Hematopoietic multipotent progenitor cell treated with erythropoietin and hydrocortisone succinate and interleukin-3 and kit ligand, for 4 days (in vitro differentiated cells): Measurements from ENCODE around the gene CDKAL1.
"Not testable (repeated sequence)": the region's sequence is repeated elsewhere in the genome, so short reads cannot be mapped to it uniquely, and the experiment has no call there.

ENCODE experiments used
- DNase-seq: peaks from one replicate; pipeline ENCODE4 v3.0.0-alpha.2; 2015

Gene CDKAL1

DNA sequence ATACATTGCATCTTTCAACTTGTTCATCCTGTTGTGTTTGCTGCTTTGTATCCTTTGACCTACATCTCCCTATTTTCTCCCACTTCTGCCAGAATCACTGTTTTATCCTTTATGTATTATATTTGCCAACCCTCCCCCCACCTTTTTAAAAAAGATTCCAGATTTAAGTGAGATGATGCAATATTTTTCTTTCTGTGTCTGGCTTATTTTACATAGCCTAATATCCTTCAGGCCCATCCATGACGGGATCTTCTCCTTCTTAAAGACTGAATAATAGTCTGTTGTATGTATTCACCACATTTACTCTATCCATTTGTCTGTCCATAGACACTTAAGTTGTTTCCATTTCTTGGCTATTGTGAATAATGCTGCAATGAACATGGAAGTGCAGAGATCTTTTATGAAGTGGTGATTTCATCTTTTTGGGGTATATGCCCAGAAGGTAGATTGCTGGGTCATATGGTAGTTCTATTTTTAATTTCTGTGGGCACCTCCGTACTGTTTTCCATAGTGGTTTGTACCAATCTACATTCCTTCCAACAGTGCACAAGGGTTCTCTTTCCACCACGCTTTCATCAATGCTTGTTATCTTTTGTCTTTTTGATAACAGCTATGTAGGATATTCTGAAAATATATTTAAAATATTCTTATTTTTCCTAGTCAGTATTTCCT is 181.0 kb downstream of the CDKAL1 start:
- DNase-seq, result no peak

DNA sequence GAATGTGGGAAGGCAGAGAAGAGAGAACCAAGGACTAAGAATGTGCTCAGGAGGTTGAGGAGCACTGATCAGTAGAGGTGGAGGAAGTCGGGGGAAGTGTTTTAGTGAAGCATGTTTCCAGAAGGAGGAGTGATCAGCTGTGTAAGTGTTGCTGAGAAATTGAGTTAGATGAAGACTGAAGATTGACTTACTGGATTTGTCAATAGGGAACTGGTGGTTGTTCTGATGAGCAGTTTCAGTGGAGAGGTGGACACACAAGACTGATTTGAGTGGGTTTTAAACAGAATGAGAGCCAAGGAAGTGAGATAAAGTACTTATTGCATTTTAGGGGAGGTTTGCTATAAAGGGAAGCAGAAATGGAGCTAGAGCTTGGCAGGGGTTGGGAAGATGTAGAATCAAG is 182.6 kb downstream of the CDKAL1 start:
- no peak for DNase-seq

DNA sequence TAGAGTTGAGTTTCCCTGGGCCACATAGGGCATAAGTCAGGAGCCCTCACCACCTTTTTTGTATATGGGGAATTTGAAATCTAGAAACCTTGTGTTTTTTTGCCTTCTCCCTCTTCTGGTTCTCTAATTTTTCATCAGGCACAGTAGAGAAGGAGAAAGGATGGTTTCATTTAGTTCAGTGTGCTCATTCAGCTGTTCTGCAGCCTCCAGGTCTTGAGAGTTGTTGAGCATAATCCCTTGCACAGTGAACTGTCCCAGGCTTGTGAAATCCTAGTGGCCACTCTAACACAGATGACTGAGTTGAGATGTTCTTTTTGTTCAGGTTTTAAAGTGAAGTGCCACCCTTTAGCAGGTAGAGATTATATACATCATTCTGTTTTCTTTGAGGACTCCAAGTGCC is 183.5 kb downstream of the CDKAL1 start:
- peak; percentile 10 for DNase-seq

DNA sequence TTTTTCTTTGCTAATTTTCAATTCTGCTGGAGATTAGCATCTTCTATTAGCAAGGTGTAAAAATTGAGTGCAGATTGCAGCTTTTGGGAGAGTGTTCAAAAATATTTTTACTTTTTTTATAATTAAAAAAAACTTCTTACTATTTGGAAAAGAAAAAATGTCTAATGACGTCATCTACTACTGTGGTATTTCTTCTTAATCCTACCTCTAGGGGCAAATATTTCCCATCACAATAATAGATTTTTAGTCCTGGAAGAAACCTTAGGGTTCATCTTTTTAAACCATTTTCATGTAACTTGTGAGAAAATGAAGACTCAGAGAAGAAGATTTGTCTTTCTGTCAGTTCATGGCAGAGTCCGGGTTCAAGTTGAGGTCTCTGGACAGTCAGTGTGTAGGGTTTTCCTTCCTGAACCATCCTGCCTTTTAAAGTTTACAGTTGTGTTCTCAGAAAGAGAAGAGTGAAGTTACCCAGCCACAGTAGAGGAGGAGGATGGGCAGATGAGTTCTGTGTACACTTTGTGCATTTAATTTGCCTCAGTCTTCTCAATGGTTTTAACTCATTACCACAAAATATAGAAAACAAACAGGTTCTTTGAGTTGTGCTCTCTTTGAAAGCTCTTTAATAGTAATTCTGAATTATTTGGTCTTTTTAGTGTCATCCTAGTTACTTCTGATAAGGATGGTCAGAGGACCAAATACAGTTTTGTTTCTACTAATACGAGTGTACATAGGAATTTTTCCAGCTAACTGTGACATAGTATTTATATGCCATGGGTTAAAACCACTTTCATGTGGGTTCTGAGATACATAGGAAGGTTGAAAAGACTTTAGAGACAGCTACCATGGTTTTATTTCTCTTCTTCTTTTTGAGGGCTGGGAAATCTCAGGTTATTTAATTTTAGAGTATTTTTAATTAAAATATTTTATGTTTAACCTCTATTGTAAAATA is 184.7 kb downstream of the CDKAL1 start:
- DNase-seq, result no peak

DNA sequence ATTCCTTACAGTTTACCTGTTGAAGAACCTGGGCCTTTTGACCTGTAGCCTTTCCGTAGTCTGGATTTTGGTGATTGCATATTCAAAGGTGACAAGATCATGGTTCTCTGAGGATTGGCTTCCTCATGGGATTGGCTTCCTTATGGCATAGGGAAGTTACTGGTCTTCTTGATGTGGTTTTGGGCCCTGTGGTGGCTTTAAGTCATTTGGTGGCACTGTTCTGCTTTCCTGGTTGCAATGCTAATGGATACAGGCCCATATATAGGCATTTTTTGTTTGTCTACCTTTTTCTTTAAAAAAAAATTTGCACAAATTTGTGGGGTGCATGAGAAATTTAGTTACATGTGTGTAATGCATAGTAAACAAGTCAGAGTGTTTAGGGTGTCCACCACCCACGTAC is 185.7 kb downstream of the CDKAL1 start:
- DNase-seq, result peak; percentile 56

DNA sequence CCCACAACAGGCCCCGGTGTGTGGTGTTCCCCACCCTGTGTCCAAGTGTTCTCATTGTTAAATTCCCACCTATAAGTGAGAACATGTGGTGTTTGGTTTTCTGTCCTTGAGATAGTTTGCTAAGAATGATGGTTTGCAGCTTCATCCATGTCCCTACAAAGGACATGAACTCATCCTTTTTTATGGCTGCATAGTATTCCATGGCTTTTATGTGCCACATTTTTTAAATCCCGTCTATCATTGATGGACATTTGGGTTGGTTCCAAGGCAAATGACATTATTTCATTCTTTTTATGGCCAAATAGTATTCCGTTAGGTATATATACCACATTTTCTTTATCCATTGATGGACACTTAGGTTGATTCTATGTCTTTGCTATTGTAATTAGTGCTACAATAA is 186.9 kb downstream of the CDKAL1 start:
- DNase-seq, result not testable (repeated sequence)

DNA sequence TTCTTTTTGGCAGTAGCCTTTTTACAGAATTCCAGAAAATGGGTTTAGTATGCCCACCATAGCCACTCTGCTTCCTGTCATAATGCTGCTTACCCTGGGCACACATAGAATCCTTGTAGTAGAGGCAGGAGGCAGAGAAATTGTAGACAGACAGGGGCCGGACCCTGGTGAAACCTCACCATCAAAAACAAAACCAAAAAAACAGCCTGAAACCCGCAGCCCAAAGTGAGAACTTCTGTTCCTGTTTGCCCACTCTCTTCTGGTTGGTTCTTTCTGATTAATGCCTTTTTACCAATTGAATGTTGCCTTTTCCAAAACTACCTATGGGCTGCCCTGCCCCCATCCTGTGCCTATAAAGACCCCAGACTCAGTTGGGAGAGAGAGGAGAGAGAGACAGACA is 188.2 kb downstream of the CDKAL1 start:
- no peak for DNase-seq

DNA sequence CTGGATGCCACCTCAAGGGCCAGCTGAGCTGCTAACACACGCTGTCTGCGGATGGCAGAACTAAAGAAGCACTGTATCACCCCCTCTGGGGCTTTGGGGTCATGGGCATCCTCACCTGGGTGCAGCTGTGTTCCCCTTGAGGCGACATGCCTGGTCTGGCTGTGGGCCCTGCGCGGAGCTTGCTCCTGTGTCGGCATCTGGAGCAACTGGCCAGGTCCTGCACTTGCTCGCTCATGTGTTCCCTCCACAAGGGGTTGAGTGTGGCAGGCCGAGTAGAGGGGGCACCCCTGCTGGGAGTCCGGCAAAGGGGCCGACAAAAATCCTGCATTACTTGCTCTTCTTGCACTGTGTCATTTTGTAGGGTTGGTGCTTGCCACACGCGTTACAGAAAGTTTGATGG is 189.0 kb downstream of the CDKAL1 start:
- DNase-seq, result no peak

DNA sequence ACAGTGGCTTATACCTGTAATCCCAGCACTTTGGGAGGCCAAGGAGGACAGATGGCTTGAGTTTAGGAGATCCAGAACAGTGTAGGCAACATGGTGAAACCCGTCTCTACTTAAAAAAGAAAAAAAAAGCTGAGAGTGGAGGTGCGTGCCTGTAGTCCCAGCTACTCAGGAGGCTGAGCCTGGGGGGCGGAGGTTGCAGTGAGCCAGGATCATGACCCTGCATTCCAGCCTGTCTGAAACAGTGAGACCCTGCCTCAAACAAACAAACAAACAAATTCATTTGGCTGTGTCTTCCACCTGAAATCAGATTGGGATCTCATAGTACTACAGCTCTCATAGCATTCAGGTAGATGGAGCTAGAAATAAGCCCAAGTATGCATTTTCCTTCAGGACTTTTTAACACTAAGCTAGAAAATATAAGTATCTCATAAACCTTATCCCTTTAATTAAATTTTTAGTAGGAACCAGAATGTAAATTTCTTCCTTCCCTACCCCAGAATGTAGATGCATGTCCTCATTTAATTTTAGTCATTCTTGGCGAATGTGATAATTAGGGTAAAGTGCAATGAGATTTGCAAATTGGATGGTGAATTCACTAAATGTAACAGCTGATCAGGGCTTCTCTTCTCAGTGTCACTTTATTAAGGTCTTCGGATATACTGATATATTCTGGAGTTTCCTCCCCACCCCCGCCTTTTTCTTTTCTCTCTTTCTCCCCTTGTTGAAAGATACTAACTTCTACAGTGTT is 190.4 kb downstream of the CDKAL1 start:
- DNase-seq, result no peak

DNA sequence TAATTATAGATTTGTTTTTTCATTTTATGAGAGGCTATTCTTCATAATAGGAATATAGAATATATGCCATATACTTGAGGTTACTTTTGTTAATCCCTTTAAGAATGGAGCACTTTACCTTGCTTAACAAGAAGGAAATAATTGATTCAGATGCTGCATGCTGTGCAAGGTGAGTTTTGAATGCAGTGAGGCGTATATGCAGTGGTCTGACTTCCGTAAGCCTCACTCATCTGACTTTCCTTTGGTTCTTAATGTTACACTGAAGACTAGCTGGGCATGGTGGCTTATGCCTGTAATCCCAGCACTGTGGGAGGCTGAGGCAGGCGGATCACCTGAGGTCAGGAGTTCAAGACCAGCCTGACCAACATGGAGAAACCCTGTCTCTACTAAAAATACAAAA is 191.0 kb downstream of the CDKAL1 start:
- not testable (repeated sequence) for DNase-seq

DNA sequence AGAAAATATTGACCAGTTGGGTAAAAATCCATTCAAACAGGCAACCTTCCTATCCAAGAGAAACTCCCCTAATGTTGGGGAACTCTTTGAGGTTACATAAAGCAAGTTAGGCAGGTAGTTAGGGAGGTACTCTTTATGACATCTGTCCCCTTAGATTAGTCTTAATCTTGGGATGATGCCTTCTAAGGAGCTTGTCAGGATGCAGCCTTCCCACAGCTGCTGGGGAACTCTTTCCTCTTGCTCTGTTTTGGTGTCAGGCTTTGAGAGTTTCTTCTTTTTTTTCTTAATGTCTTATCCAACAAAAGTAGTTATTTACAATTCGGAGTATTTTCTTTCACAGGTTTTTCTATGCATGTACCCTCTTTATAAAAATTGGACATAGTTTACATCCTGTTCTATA is 194.8 kb downstream of the CDKAL1 start:
- DNase-seq, result no peak

DNA sequence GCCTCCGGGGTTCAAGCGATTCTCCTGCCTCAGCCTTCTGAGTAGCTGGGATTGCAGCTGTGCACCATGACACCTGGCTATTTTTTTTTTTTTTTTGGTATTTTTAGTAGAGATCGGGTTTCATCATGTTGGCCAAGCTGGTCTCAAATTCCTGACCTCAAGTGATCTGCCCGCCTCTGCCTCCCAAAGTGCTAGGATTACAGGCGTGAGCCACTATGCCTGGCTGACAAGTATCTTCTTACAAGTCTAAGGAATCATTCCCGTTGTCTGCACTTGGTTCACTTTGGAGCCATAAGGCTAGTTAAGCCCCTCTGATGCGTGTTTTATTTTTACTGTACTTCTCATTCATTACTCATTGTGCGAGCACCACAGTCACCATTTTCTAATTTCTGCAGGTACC is 198.1 kb downstream of the CDKAL1 start:
- not testable (repeated sequence) for DNase-seq

DNA sequence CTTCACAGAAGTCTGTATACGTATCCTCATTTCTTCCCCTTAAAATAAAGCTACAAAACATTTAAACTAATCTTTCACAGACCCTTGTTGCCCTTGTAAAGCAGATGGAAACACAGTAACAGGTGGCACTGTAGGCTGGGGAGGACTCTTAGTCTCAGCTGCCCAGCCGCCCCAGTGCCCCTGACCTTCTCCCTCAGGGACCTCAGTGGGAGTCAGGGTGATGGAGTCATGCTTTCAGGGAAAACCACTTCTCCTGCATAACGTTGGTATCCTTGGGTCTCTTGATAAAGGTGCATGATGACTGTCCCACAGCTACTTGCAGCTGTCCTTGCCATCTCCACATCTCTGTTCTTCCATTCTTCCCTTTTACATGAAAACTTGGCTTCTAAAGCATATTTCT is 198.6 kb downstream of the CDKAL1 start:
- no peak for DNase-seq

DNA sequence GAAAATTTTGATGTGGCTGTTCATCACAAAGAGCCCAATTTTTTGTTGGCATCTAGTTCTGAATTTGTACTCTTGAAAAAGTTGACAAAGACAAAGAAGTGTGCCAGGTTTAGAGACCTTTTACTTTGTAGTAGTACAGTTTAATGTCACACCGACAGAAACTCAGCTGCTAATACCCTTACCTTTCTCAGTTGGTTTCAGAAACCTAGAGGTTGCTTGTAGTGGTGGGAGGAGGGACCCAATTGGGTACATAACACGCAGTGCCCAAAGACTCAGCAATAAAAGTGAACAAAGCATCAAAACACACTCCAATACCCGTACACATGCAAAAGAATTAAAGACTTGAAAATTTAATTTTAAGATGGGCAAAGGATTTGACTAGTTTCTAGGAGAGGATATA is 203.7 kb downstream of the CDKAL1 start:
- DNase-seq, result no peak

DNA sequence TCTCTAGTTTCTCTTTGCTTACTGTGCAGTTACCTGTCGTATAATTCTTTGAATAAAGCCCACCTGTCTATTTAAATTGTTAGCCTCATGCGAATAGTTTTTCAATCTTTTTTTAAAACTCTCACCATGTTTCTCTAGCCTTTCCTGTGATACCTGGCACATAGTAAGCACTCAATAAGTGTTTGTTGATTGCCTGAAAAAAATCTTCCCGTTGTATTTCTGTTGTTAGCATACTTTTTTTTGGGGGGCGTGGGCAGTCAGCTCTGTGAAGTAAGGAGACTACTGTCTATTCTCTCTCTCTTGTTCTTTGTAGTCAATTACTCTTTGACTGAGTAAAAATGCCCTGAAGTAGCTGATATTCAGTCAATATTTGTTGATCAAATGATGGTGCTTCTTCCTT is 205.8 kb downstream of the CDKAL1 start:
- DNase-seq, result no peak

DNA sequence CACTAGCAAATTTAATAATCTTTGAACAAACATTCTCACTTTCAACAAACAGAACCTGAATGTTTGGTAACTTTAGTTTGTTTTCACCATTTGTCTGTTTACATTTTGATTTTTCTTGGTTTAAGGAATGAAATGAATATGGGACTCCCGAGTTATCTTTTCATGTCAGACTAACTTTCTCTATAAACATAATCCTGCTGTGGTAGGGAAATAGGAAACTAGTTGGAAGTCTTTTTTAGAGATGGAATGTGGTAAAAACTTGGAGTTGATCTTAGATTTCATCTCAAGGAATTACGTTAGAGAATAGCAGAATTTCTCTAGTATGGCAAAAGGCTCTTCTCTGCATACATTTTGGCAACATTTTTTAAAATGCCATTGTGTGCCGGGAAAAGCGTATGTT is 206.5 kb downstream of the CDKAL1 start:
- no peak for DNase-seq

DNA sequence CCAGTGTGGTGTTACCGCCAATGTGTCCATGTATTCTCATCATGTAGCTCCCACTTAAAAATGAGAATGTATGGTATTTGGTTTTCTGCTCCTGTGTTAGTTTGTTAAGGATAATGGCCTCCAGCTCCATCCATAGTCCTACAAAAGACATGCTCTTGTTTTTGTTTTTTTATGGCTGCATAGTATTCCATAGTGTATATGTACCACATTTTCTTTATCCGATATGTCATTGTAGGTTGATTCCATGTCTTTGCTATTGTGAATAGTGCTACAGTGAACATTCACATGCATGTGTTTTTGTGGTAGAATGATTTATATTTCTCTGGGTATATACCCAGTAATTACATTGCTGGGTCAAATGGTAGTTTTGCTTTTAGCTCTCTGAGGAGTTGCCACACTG is 207.2 kb downstream of the CDKAL1 start:
- no peak for DNase-seq

DNA sequence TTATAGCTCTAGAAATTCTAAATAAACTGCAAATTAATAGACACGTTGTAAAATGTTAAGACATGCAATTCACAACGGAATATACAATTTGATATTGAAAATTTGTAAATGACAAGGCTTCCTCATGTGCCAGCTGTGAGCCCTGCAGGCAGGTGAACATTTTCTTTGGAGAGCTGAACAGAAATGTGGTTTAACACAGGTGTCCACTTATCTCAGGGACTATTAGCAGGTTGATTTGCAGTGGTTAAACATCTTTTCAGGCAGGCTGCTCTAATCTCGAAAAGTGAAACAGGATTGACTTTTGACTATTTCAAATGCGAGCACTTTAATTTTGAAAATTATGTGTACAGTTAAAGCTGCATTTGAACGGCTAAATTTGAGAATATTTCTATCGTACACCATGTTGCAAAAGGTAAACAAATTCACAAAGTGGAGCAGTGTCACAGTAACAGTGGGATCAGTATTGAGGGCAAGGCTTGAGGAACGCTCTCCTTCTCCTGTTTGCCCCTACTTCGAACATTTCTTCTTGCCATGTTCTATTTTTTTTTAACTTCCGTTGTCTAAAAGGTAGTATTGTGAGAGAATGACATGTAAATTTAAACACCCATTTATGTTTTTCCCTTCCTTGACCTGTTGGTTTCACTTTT is 210.8 kb downstream of the CDKAL1 start:
- no peak for DNase-seq

DNA sequence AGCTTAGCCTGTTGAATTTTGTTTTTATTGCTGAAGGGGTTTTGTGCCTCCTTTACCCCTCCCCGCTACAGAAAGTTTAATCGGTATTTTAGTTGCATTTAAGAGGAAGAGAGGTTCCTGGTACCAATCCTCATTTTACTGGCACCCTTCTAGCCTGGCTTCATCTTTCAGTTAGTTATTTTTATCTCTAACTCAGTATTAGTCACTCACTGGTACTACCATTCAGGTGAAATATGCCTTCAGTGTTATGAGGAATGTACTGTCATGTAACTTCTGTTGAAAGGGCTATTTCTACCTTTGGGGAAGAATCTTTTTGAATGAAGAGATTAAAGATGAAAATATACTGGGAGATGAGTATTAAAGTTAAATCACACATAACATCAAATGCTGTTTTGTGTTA is 211.8 kb downstream of the CDKAL1 start:
- no peak for DNase-seq

DNA sequence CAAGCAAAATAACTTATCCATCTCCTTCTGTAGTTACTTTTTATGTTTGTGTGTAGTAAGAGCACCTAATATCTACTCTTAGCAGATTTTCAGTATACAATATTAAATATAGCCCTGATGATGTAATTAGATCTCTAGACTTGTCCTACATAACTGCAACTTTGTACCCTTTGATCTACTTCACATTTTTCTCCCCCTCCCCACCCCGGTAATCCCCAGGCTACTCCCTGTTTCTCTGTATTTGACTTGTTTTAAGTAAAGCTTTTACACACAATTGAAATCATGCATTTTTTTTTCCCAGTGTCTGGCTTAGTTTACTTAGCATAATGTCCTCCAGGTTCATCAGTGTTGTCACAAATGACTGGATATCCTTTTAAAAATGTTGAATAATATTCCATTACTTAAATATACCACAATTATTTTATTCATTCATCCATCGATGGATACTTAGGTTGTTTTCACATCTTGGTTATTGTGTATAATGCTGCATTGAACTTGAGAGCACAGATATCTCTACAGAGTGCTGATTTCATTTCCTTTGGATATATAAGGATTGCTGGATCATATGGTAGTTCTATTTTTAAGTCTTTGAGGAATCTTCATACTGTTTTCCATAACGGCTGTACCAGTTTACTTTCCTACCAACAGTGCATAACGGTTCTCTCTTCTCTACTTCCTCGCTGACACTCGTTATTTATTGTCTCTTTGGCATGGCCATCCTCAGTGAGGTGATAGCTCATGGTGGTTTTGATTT is 212.7 kb downstream of the CDKAL1 start:
- DNase-seq, result no peak

DNA sequence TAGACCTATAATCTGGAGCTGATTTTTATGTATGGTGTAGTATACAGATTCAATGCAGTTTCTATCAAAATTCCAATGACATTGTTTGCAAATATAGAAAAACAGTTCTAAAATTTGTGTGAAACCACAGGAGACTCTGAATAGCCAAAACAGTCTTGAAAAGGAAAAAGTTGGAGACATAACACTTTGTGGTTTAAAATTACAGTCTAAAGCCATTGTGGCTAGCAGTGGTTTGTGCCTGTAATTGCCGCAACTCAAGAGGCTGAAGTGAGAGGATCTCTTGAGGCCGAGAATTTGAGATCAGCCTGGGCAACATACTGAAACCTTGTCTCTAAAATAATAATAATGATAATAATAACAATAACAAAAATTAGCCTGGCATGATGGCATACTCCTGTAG is 213.7 kb downstream of the CDKAL1 start:
- DNase-seq, result no peak

DNA sequence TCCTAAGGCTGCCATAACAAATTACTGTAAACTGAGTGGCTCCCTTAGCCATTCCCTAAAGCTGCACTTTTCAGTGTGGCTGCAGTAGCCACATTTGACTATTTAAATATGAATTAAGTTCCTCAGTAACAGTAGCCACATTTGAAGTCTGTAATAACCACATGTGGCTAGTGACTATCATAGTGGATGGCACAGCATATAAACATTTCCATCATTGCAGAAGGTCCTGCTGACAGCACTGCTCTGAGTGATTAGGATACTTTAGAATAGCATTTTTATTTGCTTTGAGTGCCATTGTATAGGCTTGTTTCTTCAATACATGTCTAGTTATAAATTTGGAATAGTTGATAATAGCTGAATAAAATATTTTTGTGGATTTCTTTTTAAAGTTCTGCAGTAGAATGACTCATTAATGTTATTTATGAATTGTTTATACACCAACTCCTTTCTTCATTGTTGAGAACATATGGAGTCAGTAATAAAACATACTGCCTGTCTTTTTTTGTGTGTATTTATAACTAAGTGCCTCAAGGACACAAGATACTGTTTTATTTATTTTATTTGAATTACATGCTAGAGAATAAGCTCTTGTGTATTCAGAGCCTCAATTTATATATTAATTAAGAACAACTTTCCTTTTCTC is 217.2 kb downstream of the CDKAL1 start:
- DNase-seq, result peak; percentile 19
